GM21619 (cell line): ENCODE measurements around the gene NCKAP1.
A peak's percentile ranks its signal among the peaks of the same experiment; 100 is the strongest.

Source experiments
- ATAC-seq: cut with Tn5 transposase; IDR thresholded peaks from one replicate; pipeline ENCODE4 v1.9.1; 2021; ENCODE audit not compliant: unreplicated experiment

The NCKAP1 gene

GRCh38 chr2:182952741-182953450, 85.4 kb downstream of the NCKAP1 start:
- no peak for ATAC-seq

DNA sequence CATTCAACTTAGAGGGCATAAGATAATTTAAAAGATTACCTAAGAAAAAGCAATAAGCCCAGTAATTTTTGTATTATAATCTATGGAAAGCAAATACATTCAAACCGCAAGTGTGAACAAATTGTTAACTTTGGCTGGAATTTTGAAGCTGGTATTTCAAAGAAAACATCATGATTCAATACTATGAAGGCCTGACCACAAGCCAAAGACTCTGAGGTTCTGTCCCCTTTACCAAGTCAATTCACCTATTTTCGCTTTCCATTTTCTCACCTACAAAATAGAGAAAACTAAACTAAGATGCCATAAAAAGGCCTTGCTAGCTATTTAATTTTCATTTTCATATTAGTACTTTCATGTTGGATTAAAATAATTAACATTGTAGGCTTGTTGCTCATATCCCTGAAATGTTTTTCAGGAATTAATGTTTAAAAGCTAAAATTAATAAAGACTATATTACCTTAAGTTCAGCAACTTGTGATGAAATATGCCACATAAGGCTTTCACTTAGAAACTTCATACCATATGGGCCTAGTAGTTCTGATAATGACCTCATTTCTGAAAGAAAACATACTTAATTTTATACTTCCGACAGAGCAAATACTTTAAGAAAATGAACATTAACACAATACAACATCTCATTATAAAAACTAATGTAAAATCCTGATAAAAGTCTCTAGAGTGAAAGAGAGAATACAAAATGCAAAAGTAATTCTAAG, 86.2 kb downstream of the NCKAP1 start:
- ATAC-seq, result peak; percentile 60

GRCh38 chr2:182950546-182950945, 87.7 kb downstream of the NCKAP1 start:
- ATAC-seq, result no peak

GRCh38 chr2:182949572-182950189, 88.6 kb downstream of the NCKAP1 start:
- no peak for ATAC-seq

GRCh38 chr2:182949052-182949451, 89.2 kb downstream of the NCKAP1 start:
- no peak for ATAC-seq

DNA sequence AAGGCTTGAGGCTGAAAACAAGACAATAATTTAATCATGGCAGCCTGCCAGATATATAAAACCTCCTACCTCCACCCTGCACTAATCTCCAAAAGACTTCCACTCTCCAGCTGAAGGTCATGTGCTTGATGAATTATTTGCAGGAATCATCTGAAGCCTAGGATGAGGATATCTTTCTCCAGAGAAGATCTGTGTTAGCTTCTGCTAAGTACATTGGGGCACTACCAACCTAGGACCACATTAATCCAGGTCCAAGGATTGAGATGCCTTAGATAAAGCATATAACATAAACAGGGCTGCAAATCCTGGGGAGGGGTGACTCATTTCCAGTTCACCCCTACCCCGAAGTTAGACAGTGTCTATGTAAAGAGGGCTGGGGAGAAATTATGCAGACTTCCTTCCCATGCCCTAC, 91.3 kb downstream of the NCKAP1 start:
- no peak for ATAC-seq

DNA sequence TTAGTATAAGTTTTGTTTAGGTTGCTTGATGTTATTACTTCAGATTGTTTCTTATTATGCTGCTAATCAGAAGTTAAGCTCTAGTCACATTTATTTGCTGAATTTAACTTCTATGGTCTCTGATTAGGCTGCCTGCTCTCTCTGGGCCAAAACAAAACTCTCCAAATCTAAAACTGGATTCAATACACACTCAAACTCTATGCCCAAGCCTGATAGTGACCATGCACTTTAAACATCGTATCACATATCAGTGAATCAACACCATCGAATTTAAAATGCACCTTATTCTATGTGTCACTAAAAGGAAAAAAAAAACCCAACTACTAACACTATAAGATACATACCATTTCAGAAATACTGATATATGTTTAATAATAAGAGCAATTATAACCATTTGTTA, 94.9 kb downstream of the NCKAP1 start:
- no peak for ATAC-seq

DNA sequence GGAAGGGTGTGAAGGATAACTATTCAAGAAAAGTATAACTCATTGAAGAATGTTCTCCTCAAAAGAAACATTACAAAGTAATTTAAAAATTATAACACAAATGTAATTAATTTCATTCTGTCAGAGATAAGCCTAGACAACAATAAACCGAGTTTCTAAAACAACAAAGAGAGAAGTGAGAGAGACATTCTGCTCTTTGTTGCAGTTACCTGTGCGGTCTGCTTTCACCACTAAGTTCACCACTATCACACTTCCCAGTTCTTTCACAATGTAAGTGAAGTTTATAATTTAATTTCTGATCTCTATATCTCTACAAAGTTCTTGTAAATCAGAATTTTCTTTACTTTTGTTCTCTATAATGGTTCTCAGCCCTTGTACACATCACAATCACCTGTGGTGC, 95.5 kb downstream of the NCKAP1 start:
- ATAC-seq, result no peak

DNA sequence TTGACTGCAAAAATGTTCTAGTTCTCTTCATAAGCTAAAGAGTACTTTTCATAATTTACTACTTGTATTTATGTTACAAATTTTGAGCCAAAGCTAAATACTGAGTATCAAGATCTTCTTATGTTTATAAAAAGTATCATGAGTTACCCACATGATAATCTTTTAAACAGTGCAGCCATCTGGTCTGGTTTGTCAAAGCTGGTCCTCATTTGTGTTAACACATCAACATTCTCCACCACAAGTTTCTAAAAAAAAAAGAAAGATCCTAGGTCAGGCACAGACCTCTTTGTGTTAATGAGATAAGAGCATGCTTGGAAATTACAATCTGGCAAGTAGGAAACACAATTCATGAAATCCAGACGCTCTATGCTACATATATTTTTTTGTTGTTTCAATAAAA, 96.3 kb downstream of the NCKAP1 start:
- ATAC-seq, result no peak

GRCh38 chr2:182941121-182941722, 97.0 kb downstream of the NCKAP1 start:
- ATAC-seq, result no peak

GRCh38 chr2:182937870-182938269, 100.4 kb downstream of the NCKAP1 start:
- ATAC-seq, result no peak

DNA sequence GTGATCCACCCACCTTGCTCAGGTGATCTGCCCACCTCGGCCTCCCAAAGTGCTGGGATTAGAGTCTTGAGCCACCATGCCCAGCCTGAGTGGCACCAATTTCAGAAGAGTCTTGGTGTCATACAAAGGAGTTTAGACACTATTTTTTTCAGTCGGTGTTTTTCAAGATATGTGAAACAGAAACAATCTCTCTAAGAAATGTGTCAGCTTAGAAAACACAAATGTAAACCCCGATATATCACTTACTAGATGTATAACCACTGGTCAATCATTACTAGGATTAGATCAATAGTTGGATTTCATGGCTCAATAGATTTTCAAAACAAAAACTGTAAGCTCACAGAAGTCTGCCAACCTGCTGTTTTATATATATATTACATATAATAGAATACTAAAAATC, 104.6 kb downstream of the NCKAP1 start:
- peak; percentile 92 for ATAC-seq

- no peak for ATAC-seq
Measured at GRCh38 chr2:182929972-182930371, 108.3 kb downstream of the NCKAP1 start.

- ATAC-seq, result no peak
Measured at GRCh38 chr2:182924306-182924705, 114.0 kb downstream of the NCKAP1 start.

DNA sequence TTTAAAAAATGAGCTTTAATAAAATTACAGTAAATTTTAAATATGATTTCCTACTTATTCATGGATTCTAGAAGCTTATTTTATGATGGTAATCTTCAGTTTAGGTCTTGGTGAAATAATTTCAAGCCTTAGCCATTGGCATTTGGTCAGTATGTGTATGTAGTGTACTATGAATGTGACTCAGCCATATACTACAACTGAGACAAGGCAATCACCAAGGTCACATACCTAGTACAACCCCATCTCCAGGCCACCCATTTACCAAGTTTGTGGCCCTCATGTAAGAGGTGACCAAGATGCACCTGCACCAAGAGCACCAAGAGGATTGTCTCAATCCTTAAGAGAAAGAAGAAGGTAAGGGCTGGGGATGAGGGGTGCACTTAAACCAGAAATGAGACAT, 117.0 kb downstream of the NCKAP1 start:
- ATAC-seq, result peak; percentile 63

- ATAC-seq, result peak; percentile 77
Measured at GRCh38 chr2:182920631-182921056, 117.6 kb downstream of the NCKAP1 start.

- no peak for ATAC-seq
Measured at GRCh38 chr2:182920089-182920488, 118.2 kb downstream of the NCKAP1 start.

DNA sequence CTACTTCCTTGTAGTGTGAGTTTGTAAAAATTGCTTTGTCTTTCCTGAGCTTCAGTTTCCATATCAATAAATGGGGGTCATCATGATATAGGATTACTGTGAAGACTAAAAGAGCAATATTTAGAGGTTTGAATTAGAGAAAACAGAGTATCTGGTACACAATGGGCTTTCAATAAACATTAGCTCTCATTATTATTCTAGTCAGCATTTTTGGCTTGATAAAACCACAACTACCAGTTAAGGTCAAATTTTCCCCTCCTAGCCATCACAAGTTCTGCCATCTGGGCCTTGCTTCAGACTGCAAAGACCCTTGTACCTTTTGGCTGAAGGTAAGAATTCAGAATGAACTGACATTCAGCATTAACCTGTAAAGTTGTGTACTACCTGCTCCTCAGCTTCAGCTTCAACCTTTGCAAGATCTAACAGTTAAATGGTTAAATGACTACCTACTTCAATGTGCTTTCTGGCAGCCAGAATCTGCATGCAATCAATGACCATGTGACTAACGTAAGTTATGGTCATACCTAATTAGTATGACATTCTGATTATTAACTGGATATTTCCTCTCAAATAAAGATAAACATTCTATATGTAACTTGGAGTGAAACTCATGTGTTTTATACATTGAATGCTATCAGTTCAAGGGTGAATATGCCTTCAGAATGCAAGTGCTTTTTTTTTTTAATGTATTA, 119.2 kb downstream of the NCKAP1 start:
- no peak for ATAC-seq

- no peak for ATAC-seq
Measured at GRCh38 chr2:182917924-182918323, 120.3 kb downstream of the NCKAP1 start.

GRCh38 chr2:182916417-182916816, 121.8 kb downstream of the NCKAP1 start:
- ATAC-seq, result no peak
